Measurements from ENCODE around the gene SLCO6A1.

GRCh38 chr5:102545175-102545574 is 46.4 kb upstream of the SLCO6A1 start:
- no peak for TF ChIP-seq EZH2phosphoT487 (conservative IDR thresholded peaks at IDR 0.05; ENCODE audit: low read length)
- TF ChIP-seq CTCF (IDR thresholded peaks at IDR 0.05; ENCODE audit: insufficient read depth, low read length, poor library complexity, severe bottlenecking), result no peak

Data from SU-DHL-6 (cell line).